Suprapubic skin (tissue), 4 donors: ENCODE measurements around the gene SLC39A10. TPM values are rescaled to one million over a fixed set of nuclear protein-coding genes. Genes with fewer than 3 reads are reported as not detected.

ENCODE experiments used
- DNase-seq, 2 donors: peaks; one replicate each; pipeline ENCODE4 v3.0.0-alpha.2; 2019; ENCODE audit warnings: low spot score in 2 of 2
- H3K27ac ChIP-seq: fragments of 200-600 bp; sonication (generic); one replicate; pipeline ENCODE4 v1.5.1; 2019
- H3K27me3 ChIP-seq: fragments of 200-600 bp; sonication (generic); one replicate; pipeline ENCODE4 v1.5.1; 2019
- H3K36me3 ChIP-seq: fragments of 200-600 bp; sonication (generic); one replicate; pipeline ENCODE4 v1.5.1; 2019
- H3K4me1 ChIP-seq: fragments of 200-600 bp; sonication (generic); one replicate; pipeline ENCODE4 v1.5.1; 2019
- H3K4me3 ChIP-seq: fragments of 200-600 bp; sonication (generic); one replicate; pipeline ENCODE4 v1.5.1; 2019; ENCODE audit warnings: mild to moderate bottlenecking
- H3K9me3 ChIP-seq: fragments of 200-600 bp; sonication (generic); one replicate; pipeline ENCODE4 v1.5.1; 2019
- CTCF ChIP-seq, 2 donors: fragments of 200-600 bp in 1 of 2; fragments of 450-650 bp in 1 of 2; sonication (generic) in 1 of 2; IDR thresholded peaks; one replicate each; pipeline ENCODE4 v1.5.1; 2016 to 2019; ENCODE audit warnings: antibody characterized with exemption in 2 of 2, mild to moderate bottlenecking in 1 of 2, moderate library complexity in 1 of 2
- EP300 ChIP-seq: sonication (generic); formaldehyde crosslinking; IDR thresholded peaks from one replicate; pipeline ENCODE4 v1.6.1; 2017; ENCODE audit warnings: antibody characterized with exemption
- POLR2A ChIP-seq, 2 donors: fragments of 450-650 bp; IDR thresholded peaks; one replicate each; pipeline ENCODE4 v1.6.1; 2017; ENCODE audit warnings: antibody characterized with exemption in 2 of 2, mild to moderate bottlenecking in 2 of 2, moderate library complexity in 2 of 2
- POLR2AphosphoS5 ChIP-seq, 3 donors: sonication (generic); formaldehyde crosslinking; IDR thresholded peaks; one replicate each; pipeline ENCODE4 v1.6.1; 2017; ENCODE audit warnings: antibody characterized with exemption in 3 of 3
- WGBS: methylation state at CpG from one replicate; pipeline ENCODE4 v1.1.5; 2018; 5-methylcytosine and 5-hydroxymethylcytosine counted together
- total RNA-seq, 4 donors: library from RNA; depleted of rRNA; stranded (reverse); fragments of >200 nt; gene quantifications; one replicate each; pipeline ENCODE4 v1.1.0, GENCODE V29; 2016

SLC39A10 gene
- total RNA-seq, 4 donors from 2014 or later, result 14.1 to 20.3 (median 16.5) TPM

GRCh38 chr2:195727106-195727505 lies 70.1 kb downstream of the SLC39A10 start:
- Histone ChIP-seq H3K4me3 (no peak overlapping the region), H3K9me3 (no peaks in the 10 kb centered on the region), H3K27me3 (no peaks in the 10 kb centered on the region), H3K4me1 (no peaks in the 10 kb centered on the region), H3K36me3 (peaks cover 24% of the 10 kb centered on the region), H3K27ac (no peak overlapping the region)
- no peak for DNase-seq
- WGBS, result 96% methylated on average over 4 of the region's 4 CpGs
- TF ChIP-seq CTCF (IDR thresholded peaks at IDR 0.05) (no peak), POLR2AphosphoS5 (IDR thresholded peaks at IDR 0.05) (no peak), EP300 (no peak), POLR2A (IDR thresholded peaks at IDR 0.05) (no peak)

- no peaks in the 10 kb centered on the region for H3K27me3 ChIP-seq
- H3K4me3 ChIP-seq, result no peak overlapping the region
- TF ChIP-seq POLR2A (IDR thresholded peaks at IDR 0.05) (no peak), POLR2AphosphoS5 (IDR thresholded peaks at IDR 0.05) (no peak), CTCF (IDR thresholded peaks at IDR 0.05) (no peak), EP300 (no peak)
- no peak for DNase-seq
- no peaks in the 10 kb centered on the region for H3K9me3 ChIP-seq
- H3K36me3 ChIP-seq, result peaks cover 31% of the 10 kb centered on the region
- H3K27ac ChIP-seq, result no peak overlapping the region
- WGBS, result 99% methylated on average over 3 of the region's 3 CpGs
- no peaks in the 10 kb centered on the region for H3K4me1 ChIP-seq
Observed at GRCh38 chr2:195730912-195731311, 73.9 kb downstream of the SLC39A10 start.

GRCh38 chr2:195732574-195732973 lies 75.5 kb downstream of the SLC39A10 start:
- 73% methylated on average over 1 of the region's 1 CpG for WGBS
- Histone ChIP-seq H3K27me3 (no peaks in the 10 kb centered on the region), H3K9me3 (no peaks in the 10 kb centered on the region), H3K4me1 (no peaks in the 10 kb centered on the region), H3K27ac (no peak overlapping the region), H3K36me3 (peaks cover 31% of the 10 kb centered on the region), H3K4me3 (no peak overlapping the region)
- no peak for DNase-seq
- no peak for TF ChIP-seq POLR2A (IDR thresholded peaks at IDR 0.05)

- no peaks in the 10 kb centered on the region for H3K27me3 ChIP-seq
- peaks cover 29% of the 10 kb centered on the region for H3K36me3 ChIP-seq
- H3K4me1 ChIP-seq, result no peaks in the 10 kb centered on the region
- no peak for DNase-seq
- no peaks in the 10 kb centered on the region for H3K9me3 ChIP-seq
- H3K4me3 ChIP-seq, result no peak overlapping the region
- H3K27ac ChIP-seq, result no peak overlapping the region
- TF ChIP-seq EP300 (no peak), POLR2AphosphoS5 (IDR thresholded peaks at IDR 0.05) (no peak), POLR2A (IDR thresholded peaks at IDR 0.05) (no peak), CTCF (IDR thresholded peaks at IDR 0.05) (no peak)
Observed at GRCh38 chr2:195733831-195734230, 76.8 kb downstream of the SLC39A10 start.

- Histone ChIP-seq H3K27me3 (no peaks in the 10 kb centered on the region), H3K4me3 (no peak overlapping the region), H3K4me1 (no peaks in the 10 kb centered on the region), H3K36me3 (peaks cover 27% of the 10 kb centered on the region), H3K9me3 (no peaks in the 10 kb centered on the region), H3K27ac (no peak overlapping the region)
- DNase-seq, result no peak
- 88% methylated on average over 6 of the region's 6 CpGs for WGBS
- TF ChIP-seq EP300, result no peak
- no peak for TF ChIP-seq POLR2AphosphoS5 (IDR thresholded peaks at IDR 0.05)
- no peak for TF ChIP-seq POLR2A (IDR thresholded peaks at IDR 0.05)
- TF ChIP-seq CTCF (IDR thresholded peaks at IDR 0.05), result no peak
Observed at GRCh38 chr2:195734395-195734794, 77.4 kb downstream of the SLC39A10 start.

GRCh38 chr2:195734931-195735330 lies 77.9 kb downstream of the SLC39A10 start:
- peaks cover 24% of the 10 kb centered on the region for H3K36me3 ChIP-seq
- no peak for DNase-seq
- TF ChIP-seq POLR2AphosphoS5 (IDR thresholded peaks at IDR 0.05) (no peak), EP300 (no peak)
- no peak overlapping the region for H3K4me3 ChIP-seq
- H3K27me3 ChIP-seq, result no peaks in the 10 kb centered on the region
- WGBS, result 95% methylated on average over 2 of the region's 2 CpGs
- H3K9me3 ChIP-seq, result no peaks in the 10 kb centered on the region
- H3K27ac ChIP-seq, result no peak overlapping the region
- H3K4me1 ChIP-seq, result no peaks in the 10 kb centered on the region
